GM06990 (cell line): ENCODE measurements around the gene SPTLC2.
A peak's percentile ranks its signal among the peaks of the same experiment; 100 is the strongest.
"Not testable (repeated sequence)": the region's sequence is repeated elsewhere in the genome, so short reads cannot be mapped to it uniquely, and the experiment has no call there.

Experiments used
- DNase-seq: peaks from one replicate; pipeline ENCODE4 v3.0.0-alpha.2; 2011; ENCODE audit not compliant: insufficient read length; ENCODE audit errors: extremely low read depth
- H3K27me3 ChIP-seq: replicated peaks from 2 replicates; pipeline ENCODE4 v1.6.0; 2011; ENCODE audit warnings: low read length; ENCODE audit not compliant: control insufficient read depth, insufficient read depth
- H3K36me3 ChIP-seq: 2 replicates; pipeline ENCODE4 v1.5.1; 2011; ENCODE audit warnings: low read length; ENCODE audit not compliant: control insufficient read depth, insufficient read depth
- H3K4me3 ChIP-seq: replicated peaks from 2 replicates; pipeline ENCODE4 v1.5.1; 2011; ENCODE audit warnings: low read depth, mild to moderate bottlenecking, control low read depth, low read length
- TF ChIP-seq, protein P1 (sequence below): IDR thresholded peaks from 2 replicates; pipeline ENCODE4 v1.5.1; 2011; ENCODE audit warnings: low read length, control low read depth, mild to moderate bottlenecking, inconsistent platforms; ENCODE audit not compliant: insufficient read depth, poor library complexity, severe bottlenecking

Gene SPTLC2, protein sequence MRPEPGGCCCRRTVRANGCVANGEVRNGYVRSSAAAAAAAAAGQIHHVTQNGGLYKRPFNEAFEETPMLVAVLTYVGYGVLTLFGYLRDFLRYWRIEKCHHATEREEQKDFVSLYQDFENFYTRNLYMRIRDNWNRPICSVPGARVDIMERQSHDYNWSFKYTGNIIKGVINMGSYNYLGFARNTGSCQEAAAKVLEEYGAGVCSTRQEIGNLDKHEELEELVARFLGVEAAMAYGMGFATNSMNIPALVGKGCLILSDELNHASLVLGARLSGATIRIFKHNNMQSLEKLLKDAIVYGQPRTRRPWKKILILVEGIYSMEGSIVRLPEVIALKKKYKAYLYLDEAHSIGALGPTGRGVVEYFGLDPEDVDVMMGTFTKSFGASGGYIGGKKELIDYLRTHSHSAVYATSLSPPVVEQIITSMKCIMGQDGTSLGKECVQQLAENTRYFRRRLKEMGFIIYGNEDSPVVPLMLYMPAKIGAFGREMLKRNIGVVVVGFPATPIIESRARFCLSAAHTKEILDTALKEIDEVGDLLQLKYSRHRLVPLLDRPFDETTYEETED

DNA sequence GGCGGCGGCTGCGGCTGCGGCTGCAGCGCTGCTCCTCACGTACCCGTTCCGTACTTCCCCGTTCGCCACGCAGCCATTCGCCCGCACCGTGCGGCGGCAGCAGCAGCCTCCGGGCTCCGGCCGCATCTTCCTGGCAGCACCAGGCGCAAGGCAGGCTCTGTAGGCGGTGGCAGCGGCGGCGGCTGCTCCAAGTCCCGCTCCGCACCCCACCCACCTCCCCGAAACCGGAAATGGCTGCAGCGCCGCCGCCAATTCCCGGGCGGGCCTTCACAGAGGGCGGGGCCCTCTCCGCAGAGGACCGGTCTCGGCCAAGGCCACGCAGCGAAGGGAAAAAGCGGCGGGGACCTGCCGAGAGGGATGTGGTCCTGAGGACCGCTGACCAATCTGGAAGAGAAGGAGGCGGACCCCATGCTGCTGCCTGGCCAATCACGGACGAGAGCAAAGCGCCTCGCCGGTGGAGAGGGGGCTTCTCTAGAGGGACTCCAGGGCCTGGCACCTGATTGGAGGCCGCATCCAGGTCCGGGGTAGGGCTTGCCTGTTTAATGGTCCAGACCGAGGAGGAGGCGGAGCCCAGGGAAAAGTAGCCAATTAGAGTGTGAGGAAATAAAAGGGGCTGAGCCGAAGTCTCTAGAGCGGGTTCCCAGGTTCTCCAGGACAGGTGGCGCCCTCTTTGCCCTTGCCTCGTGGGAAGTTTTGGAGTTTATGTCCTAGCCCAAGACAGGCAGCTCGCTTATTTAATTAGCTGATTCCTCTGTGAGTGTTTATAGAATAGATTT, at the start of gene SPTLC2:
Gene SPTLC2, minus strand, starts transcription at position 184 of the 776 bp plus-strand sequence. Its CDS starts 58 bp downstream, at position 126.
- TF ChIP-seq, protein P1, sequence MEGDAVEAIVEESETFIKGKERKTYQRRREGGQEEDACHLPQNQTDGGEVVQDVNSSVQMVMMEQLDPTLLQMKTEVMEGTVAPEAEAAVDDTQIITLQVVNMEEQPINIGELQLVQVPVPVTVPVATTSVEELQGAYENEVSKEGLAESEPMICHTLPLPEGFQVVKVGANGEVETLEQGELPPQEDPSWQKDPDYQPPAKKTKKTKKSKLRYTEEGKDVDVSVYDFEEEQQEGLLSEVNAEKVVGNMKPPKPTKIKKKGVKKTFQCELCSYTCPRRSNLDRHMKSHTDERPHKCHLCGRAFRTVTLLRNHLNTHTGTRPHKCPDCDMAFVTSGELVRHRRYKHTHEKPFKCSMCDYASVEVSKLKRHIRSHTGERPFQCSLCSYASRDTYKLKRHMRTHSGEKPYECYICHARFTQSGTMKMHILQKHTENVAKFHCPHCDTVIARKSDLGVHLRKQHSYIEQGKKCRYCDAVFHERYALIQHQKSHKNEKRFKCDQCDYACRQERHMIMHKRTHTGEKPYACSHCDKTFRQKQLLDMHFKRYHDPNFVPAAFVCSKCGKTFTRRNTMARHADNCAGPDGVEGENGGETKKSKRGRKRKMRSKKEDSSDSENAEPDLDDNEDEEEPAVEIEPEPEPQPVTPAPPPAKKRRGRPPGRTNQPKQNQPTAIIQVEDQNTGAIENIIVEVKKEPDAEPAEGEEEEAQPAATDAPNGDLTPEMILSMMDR: peak; percentile 33
- DNase-seq: peak; percentile 97
- no peaks in the 10 kb centered on the region for H3K27me3 ChIP-seq
- H3K36me3 ChIP-seq: no peaks in the 10 kb centered on the region
- H3K4me3 ChIP-seq: peak within 1 kb of the TSS; percentile 87

DNA sequence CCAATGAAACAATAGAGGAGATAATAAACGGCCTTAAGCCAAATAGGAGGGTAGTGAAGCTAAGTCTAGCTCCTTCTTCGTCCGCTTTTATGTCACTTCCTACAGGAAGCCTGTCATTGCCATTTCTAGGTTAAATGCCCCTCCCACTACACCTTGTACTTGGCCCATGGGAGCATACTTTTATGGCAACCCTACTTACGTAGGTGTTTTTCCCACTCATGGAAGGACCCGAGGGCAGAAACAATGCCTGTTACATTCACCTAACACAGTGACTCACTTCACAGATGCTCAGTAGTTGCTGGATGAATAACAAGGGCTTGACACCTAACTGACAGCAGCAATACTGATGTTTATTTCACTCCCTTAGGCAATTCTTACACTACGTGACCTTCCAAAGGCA, 46.9 kb upstream of the SPTLC2 start:
- H3K4me3 ChIP-seq: no peak overlapping the region
- H3K36me3 ChIP-seq: no peaks in the 10 kb centered on the region
- no peaks in the 10 kb centered on the region for H3K27me3 ChIP-seq
- DNase-seq: no peak
- TF ChIP-seq, protein P1: no peak

DNA sequence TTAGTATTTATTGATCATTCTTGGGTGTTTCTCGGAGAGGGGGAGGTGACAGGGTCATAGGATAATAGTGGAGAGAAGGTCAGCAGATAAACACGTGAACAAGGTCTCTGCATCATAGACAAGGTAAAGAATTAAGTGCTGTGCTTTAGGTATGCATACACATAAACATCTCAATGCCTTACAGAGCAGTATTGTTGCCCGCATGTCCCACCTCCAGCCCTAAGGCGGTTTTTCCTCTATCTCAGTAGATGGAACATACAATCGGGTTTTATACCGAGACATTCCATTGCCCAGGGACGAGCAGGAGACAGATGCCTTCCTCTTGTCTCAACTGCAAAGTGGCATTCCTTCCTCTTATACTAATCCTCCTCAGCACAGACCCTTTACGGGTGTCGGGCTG, 45.1 kb upstream of the SPTLC2 start:
- not testable (repeated sequence) for H3K27me3 ChIP-seq

DNA sequence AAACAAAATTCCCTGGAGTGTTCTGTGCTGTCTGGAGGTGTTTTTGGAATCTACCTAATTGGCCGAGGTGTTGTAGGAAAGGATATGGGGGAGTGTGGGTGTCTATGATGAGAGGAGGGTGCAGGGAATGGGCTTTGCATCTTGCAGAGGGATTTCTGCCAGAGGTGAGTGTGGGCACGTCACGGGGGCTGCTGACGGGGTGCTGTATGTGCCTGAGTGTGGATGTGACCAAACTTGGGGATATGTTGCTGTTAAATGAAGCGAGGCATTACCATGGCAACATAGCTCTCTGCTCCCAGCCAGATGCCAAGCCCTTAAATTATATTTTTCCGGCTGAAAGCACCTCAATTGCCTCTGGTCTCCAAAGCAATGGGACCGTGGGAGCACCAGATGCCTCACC, 44.3 kb upstream of the SPTLC2 start:
- no peak for DNase-seq
- Histone ChIP-seq H3K36me3 (no peaks in the 10 kb centered on the region), H3K27me3 (no peaks in the 10 kb centered on the region; the same call in 1 of the 2 replicates), H3K4me3 (no peak overlapping the region)
- TF ChIP-seq, protein P1: no peak

More for the DNA sequence above, 45.1 kb upstream of the SPTLC2 start:
- not testable (repeated sequence) for H3K36me3 ChIP-seq, H3K4me3 ChIP-seq, DNase-seq

DNA sequence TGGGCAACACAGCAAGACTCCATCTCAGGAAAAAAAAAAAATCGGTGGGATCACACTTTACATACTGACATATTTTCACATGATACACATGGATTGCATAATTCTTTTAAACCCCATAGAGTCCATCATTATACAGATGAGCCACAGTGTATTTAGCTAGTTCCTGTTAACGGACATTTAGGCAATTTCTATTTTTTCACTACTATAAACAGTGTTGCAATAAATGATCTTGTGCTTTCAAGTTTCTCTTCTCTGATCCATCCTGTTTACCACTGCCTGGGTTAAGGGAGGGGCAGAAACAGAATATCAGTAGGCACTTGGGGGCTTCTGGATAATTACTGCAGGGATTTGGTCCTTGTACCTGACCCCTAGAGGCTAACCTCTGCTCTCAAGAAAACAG, 43.4 kb upstream of the SPTLC2 start:
- H3K27me3 ChIP-seq: no peaks in the 10 kb centered on the region; the same call in 1 of the 2 replicates
- H3K36me3 ChIP-seq: no peaks in the 10 kb centered on the region
- H3K4me3 ChIP-seq: no peak overlapping the region
- DNase-seq: no peak
- TF ChIP-seq, protein P1: no peak

DNA sequence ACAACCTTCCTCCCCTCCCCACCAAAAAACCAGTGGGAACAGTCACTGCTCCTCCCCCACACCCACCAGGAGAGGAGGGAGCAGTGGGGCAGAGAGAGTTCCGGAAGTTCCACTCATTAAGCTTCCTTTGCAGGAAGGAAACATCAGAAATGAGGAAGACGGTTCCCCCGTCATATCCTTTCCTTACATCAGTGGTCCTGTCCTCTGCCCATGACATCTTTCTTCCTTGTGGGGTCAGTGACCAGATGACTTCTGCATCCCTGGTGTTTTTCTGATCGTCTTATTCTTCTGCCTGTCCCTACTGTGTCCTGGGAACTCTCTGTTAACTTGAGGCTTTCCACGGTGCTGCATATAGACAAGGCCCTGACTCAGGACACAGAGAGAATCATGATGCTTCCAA, 40.8 kb upstream of the SPTLC2 start:
- TF ChIP-seq, protein P1: no peak
- Histone ChIP-seq H3K27me3 (no peaks in the 10 kb centered on the region; the same call in 1 of the 2 replicates), H3K36me3 (no peaks in the 10 kb centered on the region), H3K4me3 (no peak overlapping the region)
- no peak for DNase-seq
